ENCODE measurements around the gene CAPN10.

DNA sequence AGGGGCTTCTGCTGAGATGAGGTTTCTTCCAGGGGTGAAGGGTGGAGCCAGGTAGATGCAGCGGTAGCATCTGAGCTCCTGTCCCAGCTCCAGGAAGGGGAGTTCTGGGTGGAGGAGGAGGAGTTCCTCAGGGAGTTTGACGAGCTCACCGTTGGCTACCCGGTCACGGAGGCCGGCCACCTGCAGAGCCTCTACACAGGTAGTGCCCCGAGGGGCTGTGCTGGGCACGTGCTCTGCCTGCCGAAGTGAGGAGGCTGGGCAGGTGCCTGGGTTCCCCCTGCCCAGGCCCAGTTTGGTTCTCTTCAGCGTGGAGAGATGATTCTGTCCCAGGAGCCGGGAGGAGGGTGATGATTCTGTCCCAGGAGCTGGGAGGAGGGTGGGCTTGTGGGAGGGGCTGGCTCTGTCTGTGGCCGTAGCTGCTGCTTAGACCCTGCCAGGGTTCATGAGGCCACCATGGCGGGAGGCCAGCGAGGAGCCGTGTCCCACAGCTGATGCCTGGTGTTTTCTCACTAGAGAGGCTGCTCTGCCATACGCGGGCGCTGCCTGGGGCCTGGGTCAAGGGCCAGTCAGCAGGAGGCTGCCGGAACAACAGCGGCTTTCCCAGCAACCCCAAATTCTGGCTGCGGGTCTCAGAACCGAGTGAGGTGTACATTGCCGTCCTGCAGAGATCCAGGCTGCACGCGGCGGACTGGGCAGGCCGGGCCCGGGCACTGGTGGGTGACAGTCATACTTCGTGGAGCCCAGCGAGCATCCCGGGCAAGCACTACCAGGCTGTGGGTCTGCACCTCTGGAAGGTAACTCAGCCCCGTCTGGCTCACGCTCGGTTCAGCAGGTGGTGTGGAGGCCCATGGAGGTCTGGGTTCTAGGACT is 8.2 kb downstream of the CAPN10 start:
- TF ChIP-seq, protein P1, sequence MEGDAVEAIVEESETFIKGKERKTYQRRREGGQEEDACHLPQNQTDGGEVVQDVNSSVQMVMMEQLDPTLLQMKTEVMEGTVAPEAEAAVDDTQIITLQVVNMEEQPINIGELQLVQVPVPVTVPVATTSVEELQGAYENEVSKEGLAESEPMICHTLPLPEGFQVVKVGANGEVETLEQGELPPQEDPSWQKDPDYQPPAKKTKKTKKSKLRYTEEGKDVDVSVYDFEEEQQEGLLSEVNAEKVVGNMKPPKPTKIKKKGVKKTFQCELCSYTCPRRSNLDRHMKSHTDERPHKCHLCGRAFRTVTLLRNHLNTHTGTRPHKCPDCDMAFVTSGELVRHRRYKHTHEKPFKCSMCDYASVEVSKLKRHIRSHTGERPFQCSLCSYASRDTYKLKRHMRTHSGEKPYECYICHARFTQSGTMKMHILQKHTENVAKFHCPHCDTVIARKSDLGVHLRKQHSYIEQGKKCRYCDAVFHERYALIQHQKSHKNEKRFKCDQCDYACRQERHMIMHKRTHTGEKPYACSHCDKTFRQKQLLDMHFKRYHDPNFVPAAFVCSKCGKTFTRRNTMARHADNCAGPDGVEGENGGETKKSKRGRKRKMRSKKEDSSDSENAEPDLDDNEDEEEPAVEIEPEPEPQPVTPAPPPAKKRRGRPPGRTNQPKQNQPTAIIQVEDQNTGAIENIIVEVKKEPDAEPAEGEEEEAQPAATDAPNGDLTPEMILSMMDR (IDR thresholded peaks at IDR 0.05), result no peak
- TF ChIP-seq POLR2A (IDR thresholded peaks at IDR 0.05), result no peak
- TF ChIP-seq EP300 (IDR thresholded peaks at IDR 0.05), result no peak

Data from tibial nerve (tissue), 4 donors.